Measurements from ENCODE around the gene TRAPPC5.

TRAPPC5 gene

DNA sequence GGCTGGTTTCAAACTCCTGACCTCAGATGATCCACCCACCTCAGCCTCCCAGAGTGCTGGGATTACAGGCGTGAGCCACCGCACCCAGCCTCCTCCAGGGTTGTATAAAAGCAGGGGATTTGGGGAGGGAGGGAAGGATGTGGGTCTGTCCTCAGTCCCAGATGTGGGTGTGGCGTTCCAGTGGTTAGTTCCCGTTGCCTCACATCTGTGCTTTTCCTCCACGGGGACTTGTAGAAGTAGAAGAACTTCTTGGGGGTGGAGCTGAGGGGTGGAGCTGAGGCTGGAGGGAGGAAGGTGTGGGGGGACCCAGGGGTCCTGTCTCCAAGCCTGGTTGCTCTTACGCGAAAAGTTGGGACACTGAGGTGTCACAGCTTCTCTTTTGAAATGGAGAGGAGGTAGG is 4.3 kb upstream of the TRAPPC5 start:
- DNase-seq (ENCODE audit: low spot score): no peak

DNA sequence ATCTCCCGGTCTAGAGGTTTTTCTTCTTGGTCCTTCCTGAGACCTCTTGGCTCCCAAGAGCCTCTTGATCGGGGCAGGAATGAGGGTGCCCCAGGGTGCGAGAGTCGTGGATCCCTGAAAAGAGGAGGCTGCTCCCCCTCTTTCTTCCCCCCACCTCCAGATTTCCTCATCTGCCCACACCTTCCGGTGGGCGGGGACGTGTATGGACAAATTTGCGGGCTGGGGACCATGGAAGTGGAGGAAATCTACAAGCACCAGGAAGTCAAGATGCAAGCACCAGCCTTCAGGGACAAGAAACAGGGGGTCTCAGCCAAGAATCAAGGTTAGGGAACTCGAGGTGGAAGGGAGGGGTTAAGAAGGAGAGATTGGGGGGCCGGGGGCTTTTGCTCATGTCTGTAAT is 3.8 kb upstream of the TRAPPC5 start, which contains the start of gene MCEMP1:
TSS of gene MCEMP1 (plus strand) at position 237 of the 400 bp plus-strand sequence. CDS start at position 268, 31 bp downstream.
- no peak for DNase-seq (ENCODE audit: low spot score)

DNA sequence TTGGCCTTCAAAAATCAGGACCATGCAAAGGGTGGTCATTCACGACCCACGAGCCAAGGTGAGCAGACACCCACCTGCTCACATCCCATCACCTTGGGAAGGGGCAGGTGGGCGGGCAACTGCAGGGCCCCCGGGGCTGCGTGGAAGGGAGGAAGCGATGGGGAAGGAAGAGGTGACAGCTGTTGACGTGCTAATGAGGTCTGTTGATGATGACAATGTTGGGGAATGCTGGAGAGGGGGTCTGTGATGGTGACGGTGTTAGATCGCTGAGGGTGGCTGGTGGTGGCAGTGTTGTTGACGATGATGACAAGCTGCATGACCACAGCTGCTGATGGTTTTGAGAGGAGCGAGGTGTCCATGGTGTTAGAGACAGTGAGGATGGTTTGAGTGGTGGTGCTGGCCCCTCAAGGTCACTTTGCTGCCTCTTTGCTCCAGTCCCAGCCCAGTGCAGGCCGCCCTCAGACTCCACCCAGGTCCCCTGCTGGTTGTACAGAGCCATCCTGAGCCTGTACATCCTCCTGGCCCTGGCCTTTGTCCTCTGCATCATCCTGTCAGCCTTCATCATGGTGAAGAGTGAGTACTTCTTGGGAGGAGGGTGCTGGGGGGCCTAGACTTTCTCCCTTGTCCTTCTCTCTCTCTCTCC is 2.8 kb upstream of the TRAPPC5 start:
- no peak for DNase-seq (ENCODE audit: low spot score)

DNA sequence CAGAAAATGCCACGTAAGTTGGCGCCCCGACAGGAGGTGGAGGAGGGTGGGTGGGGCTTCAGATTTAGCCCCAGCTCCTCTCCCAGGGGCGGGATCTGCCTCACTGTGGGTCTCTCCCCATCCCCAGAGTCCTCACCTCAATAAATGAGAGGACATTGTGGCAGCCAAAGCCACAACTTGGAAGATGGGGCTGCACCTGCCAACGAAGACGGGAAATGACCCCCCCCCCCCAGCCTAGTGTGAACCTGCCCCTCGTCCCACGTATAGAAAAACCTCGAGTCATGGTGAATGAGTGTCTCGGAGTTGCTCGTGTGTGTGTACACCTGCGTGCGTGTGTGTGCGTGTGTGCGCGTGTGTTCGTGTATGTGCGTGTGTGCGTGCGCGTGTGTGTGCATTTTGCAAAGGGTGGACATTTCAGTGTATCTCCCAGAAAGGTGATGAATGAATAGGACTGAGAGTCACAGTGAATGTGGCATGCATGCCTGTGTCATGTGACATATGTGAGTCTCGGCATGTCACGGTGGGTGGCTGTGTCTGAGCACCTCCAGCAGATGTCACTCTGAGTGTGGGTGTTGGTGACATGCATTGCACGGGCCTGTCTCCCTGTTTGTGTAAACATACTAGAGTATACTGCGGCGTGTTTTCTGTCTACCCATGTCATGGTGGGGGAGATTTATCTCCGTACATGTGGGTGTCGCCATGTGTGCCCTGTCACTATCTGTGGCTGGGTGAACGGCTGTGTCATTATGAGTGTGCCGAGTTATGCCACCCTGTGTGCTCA is 1.5 kb upstream of the TRAPPC5 start:
- peak; percentile 70 for DNase-seq (ENCODE audit: low spot score)

DNA sequence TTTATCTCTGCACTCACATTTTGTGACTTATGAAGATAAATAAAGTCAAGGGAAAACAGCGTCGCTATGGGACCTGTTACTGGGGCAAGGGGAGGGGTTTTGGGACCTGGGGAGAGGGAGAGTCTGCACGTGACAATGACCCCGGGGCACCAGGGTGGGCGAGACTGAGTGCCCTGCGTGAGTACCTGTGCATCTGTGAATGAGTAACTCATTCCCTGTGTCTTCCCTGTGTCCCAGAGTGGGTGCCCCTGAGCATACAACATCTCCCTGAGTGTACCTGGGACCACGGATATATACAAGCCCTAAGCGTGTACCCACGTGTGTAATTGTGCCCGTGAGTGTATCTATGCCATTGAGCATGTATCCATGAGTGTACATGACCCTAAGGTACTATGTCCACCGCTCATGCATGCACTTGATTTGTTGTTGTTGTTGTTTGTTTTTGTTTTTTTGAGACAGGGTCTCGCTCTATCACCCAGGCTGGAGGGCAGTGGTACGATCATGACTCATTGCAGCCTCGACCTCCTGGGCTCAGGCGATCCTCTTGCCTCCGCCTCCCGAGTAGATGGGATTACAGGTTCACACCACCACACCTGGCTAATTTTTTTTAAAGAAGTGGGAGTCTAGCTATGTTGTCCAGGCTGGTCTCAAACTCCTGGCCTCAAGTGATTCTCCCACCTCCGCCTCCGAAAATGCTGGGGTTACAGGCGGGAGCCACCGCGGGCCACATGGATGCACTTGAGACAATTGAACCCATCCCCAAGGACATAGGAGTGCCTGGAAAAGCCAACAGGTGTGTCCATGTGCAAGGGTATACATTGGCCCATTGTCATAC is 645 bp upstream of the TRAPPC5 start:
- no peak for DNase-seq (ENCODE audit: low spot score)

- peak; percentile 84 for DNase-seq (ENCODE audit: low spot score)
Measured at GRCh38 chr19:7681340-7682174, 924 bp downstream of the TRAPPC5 start.

GRCh38 chr19:7682175-7682855 is 1.7 kb downstream of the TRAPPC5 start:
- DNase-seq (ENCODE audit: low spot score): no peak

DNA sequence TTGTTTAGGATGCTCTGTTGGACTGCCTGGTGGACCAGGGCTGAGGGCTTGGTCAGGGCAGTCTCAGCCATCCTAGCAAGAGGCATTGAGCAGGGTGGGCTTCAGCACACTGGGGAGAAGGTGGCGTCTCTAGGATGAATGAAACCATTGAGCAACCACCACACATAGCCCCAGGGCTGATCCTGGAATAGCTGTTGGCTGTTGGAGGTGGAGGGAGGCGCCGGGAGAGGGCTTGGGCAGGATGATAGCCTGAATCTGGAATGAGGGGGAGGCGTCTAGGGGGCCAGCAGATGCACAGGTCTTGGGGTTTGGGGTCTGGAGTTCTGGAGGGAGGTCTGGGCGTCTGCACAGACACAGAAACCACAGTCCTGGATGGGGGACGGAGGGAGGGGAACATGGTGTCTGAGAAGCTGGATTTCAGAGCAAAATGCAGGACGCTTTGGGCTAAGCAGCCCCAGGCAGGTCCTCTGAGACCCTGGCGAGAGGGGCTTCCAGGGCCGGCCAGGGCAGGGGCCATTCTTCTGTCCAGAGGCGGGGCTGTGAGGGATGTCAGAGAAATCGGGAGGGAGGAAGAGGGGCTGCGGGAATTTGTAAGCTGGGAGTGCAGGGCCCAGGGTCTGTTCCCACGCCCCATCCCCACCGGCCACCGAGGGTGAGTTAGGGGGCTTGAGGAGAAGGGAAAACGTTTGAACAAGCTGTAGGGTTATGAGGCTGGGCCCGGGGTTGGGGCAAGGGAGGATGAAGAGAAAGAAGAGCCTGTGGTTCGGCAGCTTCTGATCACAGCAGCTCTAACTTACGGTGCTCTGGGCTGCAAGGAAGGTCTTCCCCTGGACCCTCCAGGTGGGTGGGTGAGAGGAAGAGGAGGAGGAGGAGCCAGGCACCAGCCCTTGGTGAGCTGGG is 5.2 kb downstream of the TRAPPC5 start:
- no peak for DNase-seq (ENCODE audit: low spot score)

DNA sequence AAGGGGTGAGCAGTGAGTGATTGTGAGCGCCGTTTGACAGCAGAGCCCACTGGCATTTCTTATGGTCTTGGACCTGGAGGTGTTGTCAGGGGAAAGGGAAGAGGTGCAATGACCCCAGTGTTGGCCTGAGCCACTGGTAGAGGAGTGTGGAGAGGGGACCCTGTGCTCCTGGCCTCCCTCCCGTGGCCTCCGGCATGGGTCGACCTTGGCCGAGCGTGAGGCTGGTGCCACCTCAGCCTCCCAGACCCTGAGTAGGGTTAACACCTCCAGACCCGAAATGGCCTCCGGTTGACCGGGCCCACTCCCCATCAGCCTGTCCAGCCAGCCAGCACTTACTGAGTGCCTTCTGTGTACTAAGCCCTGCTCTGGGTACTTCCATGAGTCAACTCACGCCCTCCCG is 6.5 kb downstream of the TRAPPC5 start:
- DNase-seq (ENCODE audit: low spot score): no peak

- no peak for DNase-seq (ENCODE audit: low spot score)
Measured at GRCh38 chr19:7689165-7689564, 8.5 kb downstream of the TRAPPC5 start.

GRCh38 chr19:7690779-7691258 is 10.2 kb downstream of the TRAPPC5 start:
- DNase-seq (ENCODE audit: low spot score): no peak

DNA sequence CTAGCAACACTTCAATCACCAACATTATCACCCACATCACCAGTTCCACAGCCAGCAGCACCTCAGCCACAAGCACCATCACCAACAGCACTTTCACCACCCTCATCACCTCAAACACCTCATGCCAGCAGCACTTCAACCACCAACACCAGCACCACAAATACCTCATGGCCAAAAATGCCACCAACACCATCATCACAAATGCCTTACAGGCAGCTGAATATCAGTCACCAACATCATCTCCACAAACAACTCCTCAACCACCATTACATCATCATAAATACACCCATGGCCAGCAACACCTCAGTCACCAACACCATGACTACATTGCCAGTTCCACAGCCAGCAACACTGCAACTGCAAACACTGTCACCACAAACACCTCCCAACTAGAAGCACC is 10.9 kb downstream of the TRAPPC5 start:
- no peak for DNase-seq (ENCODE audit: low spot score)

- DNase-seq (ENCODE audit: low spot score): no peak
Measured at GRCh38 chr19:7692417-7693088, 11.9 kb downstream of the TRAPPC5 start.

DNA sequence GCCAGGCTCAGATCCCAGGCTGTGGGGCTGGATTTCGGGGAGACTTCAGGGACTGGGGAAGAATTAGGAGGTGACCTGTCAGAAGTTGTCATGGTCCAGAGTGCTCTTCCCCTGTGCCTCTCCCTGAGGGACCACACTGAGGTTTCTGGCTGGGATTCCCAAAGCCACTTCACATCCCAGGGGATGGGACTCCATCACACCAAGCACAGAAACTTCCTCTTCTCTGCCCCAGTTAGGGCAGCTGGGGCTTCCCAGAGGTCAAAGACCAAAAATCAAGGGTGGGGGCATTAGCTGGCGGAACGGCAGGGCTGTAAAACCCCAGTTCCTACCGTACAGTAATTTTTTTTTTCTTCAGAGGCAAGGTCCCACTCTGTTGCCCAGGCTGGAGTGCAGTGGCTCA is 13.9 kb downstream of the TRAPPC5 start:
- no peak for DNase-seq (ENCODE audit: low spot score)

- no peak for DNase-seq (ENCODE audit: low spot score)
Measured at GRCh38 chr19:7697721-7698287, 17.2 kb downstream of the TRAPPC5 start.

- no peak for DNase-seq (ENCODE audit: low spot score)
Measured at GRCh38 chr19:7698583-7698982, 17.9 kb downstream of the TRAPPC5 start.

- no peak for DNase-seq (ENCODE audit: low spot score)
Measured at GRCh38 chr19:7699003-7699402, 18.4 kb downstream of the TRAPPC5 start.

DNA sequence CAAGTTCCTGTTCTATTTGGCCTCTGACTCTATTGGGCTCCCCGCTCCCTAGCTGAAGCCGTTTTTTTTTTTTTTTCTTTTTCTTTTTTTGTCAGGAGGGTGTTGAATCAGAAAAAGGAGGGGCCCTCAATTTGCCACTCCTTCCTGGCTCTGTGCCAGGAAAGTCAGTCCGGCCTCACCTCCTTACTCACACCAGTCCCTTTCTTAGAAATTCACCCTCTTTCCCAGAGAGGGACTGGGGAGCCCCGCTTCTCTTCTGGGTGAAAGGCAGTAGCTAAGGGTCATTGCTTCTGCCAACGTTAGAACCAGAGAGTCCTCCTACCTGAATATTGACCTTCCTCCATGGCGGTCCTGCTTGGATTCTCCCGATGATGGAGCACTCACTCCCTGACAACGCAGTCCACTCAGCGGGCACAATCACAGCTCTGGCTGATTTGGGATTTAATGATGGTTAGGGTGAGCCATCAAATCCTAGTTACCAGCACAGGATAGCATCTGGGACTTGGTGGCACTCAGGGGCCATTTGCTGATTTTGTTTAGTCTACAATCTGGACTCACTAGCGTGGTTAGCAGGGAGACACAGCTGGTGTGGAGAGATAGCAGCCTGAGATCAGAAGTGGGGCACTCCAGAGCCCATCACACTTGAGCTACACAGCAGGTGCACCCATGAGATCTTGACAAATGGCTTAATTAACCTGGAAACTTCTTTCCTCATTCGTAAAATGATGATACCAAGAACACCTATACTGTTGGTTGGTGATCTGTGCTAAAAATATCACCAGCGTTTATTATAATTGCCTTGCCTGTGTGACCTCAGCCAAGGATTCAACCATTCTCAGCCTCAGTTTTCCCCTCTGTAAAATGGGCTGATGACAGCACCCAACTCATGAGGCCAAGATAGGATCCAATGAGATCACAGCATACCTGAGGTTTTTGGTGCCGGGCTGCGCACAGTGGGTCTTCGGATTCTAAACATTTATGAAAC is 19.1 kb downstream of the TRAPPC5 start:
- DNase-seq (ENCODE audit: low spot score): no peak
